H1 (cell line): ENCODE data around the gene SLC27A5.

Source experiments
- BCL11A ChIP-seq, 2 experiments: IDR thresholded peaks; one replicate each; pipeline ENCODE4 v1.6.1; 2011; ENCODE audit warnings: low read depth in 2 of 2, low read length in 2 of 2, mild to moderate bottlenecking in 2 of 2
- CTCF ChIP-seq, 3 experiments: IDR thresholded peaks; 1 replicate in 2 of 3; 2 replicates in 1 of 3; pipeline versions ENCODE4 v1.5.1 to v1.6.1; 2011; ENCODE audit warnings: low read length in 3 of 3, mild to moderate bottlenecking in 3 of 3, inconsistent platforms in 2 of 3, low read depth in 1 of 3, moderate library complexity in 1 of 3; ENCODE audit not compliant: insufficient read depth in 1 of 3; ENCODE audit errors: control extremely low read depth in 1 of 3
- EP300 ChIP-seq, 2 experiments: IDR thresholded peaks; 1 replicate in 1 of 2; 2 replicates in 1 of 2; pipeline ENCODE4 v1.6.1; 2011 to 2012; ENCODE audit warnings: low read depth in 2 of 2, low read length in 2 of 2, mild to moderate bottlenecking in 2 of 2, borderline replicate concordance in 1 of 2, inconsistent platforms in 1 of 2, moderate library complexity in 1 of 2
- POLR2A ChIP-seq, 2 experiments: IDR thresholded peaks; 1 replicate in 1 of 2; 2 replicates in 1 of 2; pipeline ENCODE4 v1.6.1; 2011; ENCODE audit warnings: low read depth in 2 of 2, low read length in 2 of 2, mild to moderate bottlenecking in 2 of 2; ENCODE audit errors: control extremely low read depth in 1 of 2
- RXRA ChIP-seq: IDR thresholded peaks from 2 replicates; pipeline ENCODE4 v1.6.1; 2011; ENCODE audit warnings: low read depth, mild to moderate bottlenecking, low read length, moderate library complexity; ENCODE audit not compliant: insufficient read depth
- SRF ChIP-seq: IDR thresholded peaks from 2 replicates; pipeline ENCODE4 v1.6.1; 2011; ENCODE audit warnings: mild to moderate bottlenecking, low read depth, low read length, moderate library complexity

- TF ChIP-seq RXRA, result no peak
- no peak for TF ChIP-seq EP300 (IDR thresholded peaks at IDR 0.05; ENCODE audit: borderline replicate concordance in 1 of 2, low read depth in 2 of 2, low read length in 2 of 2)
- TF ChIP-seq CTCF (IDR thresholded peaks at IDR 0.05; ENCODE audit: control extremely low read depth in 1 of 3, insufficient read depth in 1 of 3, low read depth in 1 of 3, low read length in 3 of 3), result no peak
- no peak for TF ChIP-seq SRF
- no peak for TF ChIP-seq BCL11A (IDR thresholded peaks at IDR 0.05; ENCODE audit: low read depth in 2 of 2, low read length in 2 of 2)
- TF ChIP-seq POLR2A (IDR thresholded peaks at IDR 0.05; ENCODE audit: control extremely low read depth in 1 of 2, low read depth in 2 of 2, low read length in 2 of 2), result no peak; a peak in 1 of 3 replicates
Measured at GRCh38 chr19:58551123-58551497, 39.3 kb upstream of the SLC27A5 start.
